ENCODE data around the gene ROBO2. TPM values are rescaled to one million over a fixed set of nuclear protein-coding genes. Genes with fewer than 3 reads are reported as not detected.
"Not testable (repeated sequence)": the region's sequence is repeated elsewhere in the genome, so short reads cannot be mapped to it uniquely, and the experiment has no call there.

ROBO2 gene
- total RNA-seq, 3 donors from 2014 or later: not detected

GRCh38 chr3:77404871-77405270 is 365.0 kb downstream of the ROBO2 start:
- no peaks in the 10 kb centered on the region for H3K36me3 Mint-ChIP-seq (ENCODE audit: insufficient read depth)
- H3K4me3 Mint-ChIP-seq: no peak overlapping the region

GRCh38 chr3:77407441-77407840 is 367.5 kb downstream of the ROBO2 start:
- DNase-seq: no peak
- Mint-ChIP-seq H3K4me1 (ENCODE audit: low read depth) (no peaks in the 10 kb centered on the region), H3K27me3 (ENCODE audit: low read depth) (no peaks in the 10 kb centered on the region), H3K9me3 (peaks cover 11% of the 10 kb centered on the region), H3K36me3 (ENCODE audit: insufficient read depth) (no peaks in the 10 kb centered on the region), H3K4me3 (no peak overlapping the region)
- no peak for ATAC-seq

More at GRCh38 chr3:77404871-77405270, 365.0 kb downstream of the ROBO2 start:
- no peak for DNase-seq
- Mint-ChIP-seq H3K9me3 (peaks cover 15% of the 10 kb centered on the region), H3K4me1 (ENCODE audit: low read depth) (no peaks in the 10 kb centered on the region), H3K27me3 (ENCODE audit: low read depth) (no peaks in the 10 kb centered on the region)
- no peak for ATAC-seq

GRCh38 chr3:77410334-77410733 is 370.4 kb downstream of the ROBO2 start:
- H3K9me3 Mint-ChIP-seq: peaks cover 28% of the 10 kb centered on the region
- H3K27me3 Mint-ChIP-seq (ENCODE audit: low read depth); H3K36me3 Mint-ChIP-seq (ENCODE audit: insufficient read depth); DNase-seq; H3K4me3 Mint-ChIP-seq; ATAC-seq; H3K4me1 Mint-ChIP-seq (ENCODE audit: low read depth): not testable (repeated sequence)

DNA sequence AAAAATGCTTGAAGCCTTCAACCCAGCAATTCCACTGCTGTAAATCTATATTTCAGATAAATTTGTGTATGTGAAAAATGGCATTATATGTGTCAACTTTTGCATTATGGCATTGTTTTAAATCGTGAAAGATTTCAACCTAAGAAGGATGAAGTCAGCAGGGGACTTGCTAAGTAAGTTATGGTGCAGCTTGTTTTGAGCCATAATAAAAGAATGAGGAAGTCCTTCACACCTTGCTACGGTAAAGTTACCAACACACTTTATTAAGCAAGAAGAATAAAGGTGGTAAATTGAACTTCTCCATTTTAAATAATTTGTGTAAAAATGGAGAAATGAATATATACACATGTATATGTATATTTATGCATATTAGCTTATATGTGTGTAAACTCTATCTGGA is 371.4 kb downstream of the ROBO2 start:
- Mint-ChIP-seq H3K4me3 (no peak overlapping the region), H3K27me3 (ENCODE audit: low read depth) (no peaks in the 10 kb centered on the region), H3K4me1 (ENCODE audit: low read depth) (no peaks in the 10 kb centered on the region), H3K9me3 (peaks cover 24% of the 10 kb centered on the region), H3K36me3 (ENCODE audit: insufficient read depth) (no peaks in the 10 kb centered on the region)
- no peak for DNase-seq
- no peak for ATAC-seq

GRCh38 chr3:77412021-77412438 is 372.1 kb downstream of the ROBO2 start:
- no peak for ATAC-seq
- Mint-ChIP-seq H3K4me1 (ENCODE audit: low read depth) (no peaks in the 10 kb centered on the region), H3K4me3 (no peak overlapping the region), H3K27me3 (ENCODE audit: low read depth) (no peaks in the 10 kb centered on the region), H3K36me3 (ENCODE audit: insufficient read depth) (no peaks in the 10 kb centered on the region), H3K9me3 (peaks cover 24% of the 10 kb centered on the region)
- no peak for DNase-seq

DNA sequence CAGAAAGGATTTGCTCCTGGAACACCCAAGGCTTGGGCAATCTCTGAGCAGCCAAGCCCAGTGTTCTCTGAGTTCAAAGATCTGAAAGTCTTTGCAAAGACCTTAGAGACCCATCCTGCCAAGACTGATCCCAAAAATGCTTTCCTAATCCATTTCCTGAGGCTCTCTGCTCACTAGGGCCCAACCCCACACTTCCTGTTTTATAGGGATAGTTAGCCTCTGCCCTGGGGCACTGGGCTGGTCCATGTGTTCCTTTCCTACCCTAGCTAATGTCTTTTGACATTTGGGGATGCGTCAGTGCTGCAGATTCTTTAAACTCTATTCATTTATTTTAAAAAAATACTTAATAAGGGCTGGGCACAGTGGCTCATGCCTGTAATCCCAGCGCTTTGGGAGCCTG is 372.7 kb downstream of the ROBO2 start:
- Mint-ChIP-seq H3K27me3 (ENCODE audit: low read depth) (no peaks in the 10 kb centered on the region), H3K36me3 (ENCODE audit: insufficient read depth) (no peaks in the 10 kb centered on the region), H3K4me1 (ENCODE audit: low read depth) (no peaks in the 10 kb centered on the region), H3K9me3 (peaks cover 24% of the 10 kb centered on the region), H3K4me3 (no peak overlapping the region)
- DNase-seq: no peak
- no peak for ATAC-seq

DNA sequence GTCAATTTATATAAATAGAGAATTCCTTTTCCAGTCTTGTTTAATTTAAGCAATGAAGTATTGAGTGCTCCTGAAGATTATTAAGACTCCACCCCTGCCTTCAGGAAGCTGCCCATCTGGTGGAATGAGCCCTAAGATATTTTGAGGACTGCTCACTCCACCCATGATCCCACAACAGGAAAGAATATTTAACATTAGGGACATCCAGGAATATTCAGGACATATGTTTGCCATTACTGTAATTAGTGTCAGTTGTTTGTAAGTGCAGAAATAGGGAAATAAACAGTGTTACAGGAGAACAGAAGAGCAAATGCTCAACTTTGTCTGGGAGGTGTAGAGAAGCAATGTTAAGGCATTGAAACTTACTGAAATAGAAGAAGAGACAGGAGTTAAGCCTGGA is 375.0 kb downstream of the ROBO2 start:
- H3K4me1 Mint-ChIP-seq (ENCODE audit: low read depth): no peaks in the 10 kb centered on the region
- H3K9me3 Mint-ChIP-seq: peaks cover 28% of the 10 kb centered on the region

DNA sequence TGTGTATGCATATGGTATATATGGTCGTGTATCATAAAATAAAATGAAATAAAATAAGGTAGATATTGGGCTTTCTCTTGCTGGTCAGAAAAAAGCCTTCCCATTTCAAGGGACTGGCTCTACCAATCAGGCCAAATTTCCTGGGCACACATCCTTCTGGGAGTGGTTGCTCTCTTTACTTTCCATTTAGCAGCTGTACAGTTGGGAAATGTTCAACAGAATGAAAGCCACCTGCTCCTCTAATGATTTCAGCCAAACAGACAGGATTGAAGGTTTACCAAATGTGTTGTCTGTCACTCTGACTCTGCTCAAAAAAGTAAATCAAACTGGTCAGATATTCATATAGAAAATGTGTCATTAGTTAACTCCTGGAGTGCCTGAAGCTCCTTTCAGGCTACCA is 380.4 kb downstream of the ROBO2 start:
- no peak overlapping the region for H3K4me3 Mint-ChIP-seq
- H3K9me3 Mint-ChIP-seq: peaks cover 9% of the 10 kb centered on the region
- H3K36me3 Mint-ChIP-seq (ENCODE audit: insufficient read depth): no peaks in the 10 kb centered on the region
- no peak for DNase-seq
- ATAC-seq: no peak
- no peaks in the 10 kb centered on the region for H3K27me3 Mint-ChIP-seq (ENCODE audit: low read depth)
- no peaks in the 10 kb centered on the region for H3K4me1 Mint-ChIP-seq (ENCODE audit: low read depth)

More for the DNA sequence above, 375.0 kb downstream of the ROBO2 start:
- Mint-ChIP-seq H3K27me3 (ENCODE audit: low read depth) (no peaks in the 10 kb centered on the region), H3K4me3 (no peak overlapping the region), H3K36me3 (ENCODE audit: insufficient read depth) (no peaks in the 10 kb centered on the region)
- ATAC-seq (no peak), DNase-seq (no peak)

DNA sequence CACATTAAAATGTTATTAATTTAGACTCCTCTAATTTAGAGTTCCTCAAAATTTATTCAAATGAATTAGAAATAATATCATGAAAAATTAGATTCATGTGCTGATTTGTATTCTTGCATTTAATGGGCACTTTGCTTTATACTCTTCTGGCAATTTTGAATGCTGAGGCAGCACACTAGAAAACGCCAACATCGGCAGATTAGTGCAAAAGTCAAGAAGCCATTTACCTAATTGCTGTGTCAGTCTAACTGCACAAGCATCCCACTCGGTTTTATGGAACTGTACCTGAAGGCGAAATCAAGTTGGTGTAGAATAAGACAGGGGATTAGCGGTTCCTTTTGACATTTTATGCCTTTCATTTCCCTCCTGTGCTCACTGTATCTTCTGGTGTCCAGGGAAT is 382.0 kb downstream of the ROBO2 start:
- DNase-seq (no peak), ATAC-seq (no peak)
- Mint-ChIP-seq H3K36me3 (ENCODE audit: insufficient read depth) (no peaks in the 10 kb centered on the region), H3K4me1 (ENCODE audit: low read depth) (no peaks in the 10 kb centered on the region), H3K9me3 (peaks cover 18% of the 10 kb centered on the region), H3K27me3 (ENCODE audit: low read depth) (no peaks in the 10 kb centered on the region), H3K4me3 (no peak overlapping the region)

- Mint-ChIP-seq H3K36me3 (ENCODE audit: insufficient read depth) (no peaks in the 10 kb centered on the region), H3K4me1 (ENCODE audit: low read depth) (no peaks in the 10 kb centered on the region), H3K27me3 (ENCODE audit: low read depth) (no peaks in the 10 kb centered on the region), H3K9me3 (peaks cover 14% of the 10 kb centered on the region), H3K4me3 (no peak overlapping the region)
- no peak for ATAC-seq
- no peak for DNase-seq
Measured at GRCh38 chr3:77426531-77426930, 386.6 kb downstream of the ROBO2 start.

- no peaks in the 10 kb centered on the region for H3K4me1 Mint-ChIP-seq (ENCODE audit: low read depth)
- no peak overlapping the region for H3K4me3 Mint-ChIP-seq
- H3K36me3 Mint-ChIP-seq (ENCODE audit: insufficient read depth): no peaks in the 10 kb centered on the region
- ATAC-seq (no peak), DNase-seq (no peak)
- H3K9me3 Mint-ChIP-seq: peaks cover 14% of the 10 kb centered on the region
- no peaks in the 10 kb centered on the region for H3K27me3 Mint-ChIP-seq (ENCODE audit: low read depth)
Measured at GRCh38 chr3:77427528-77427927, 387.6 kb downstream of the ROBO2 start.

GRCh38 chr3:77436908-77437307 is 397.0 kb downstream of the ROBO2 start:
- no peaks in the 10 kb centered on the region for H3K36me3 Mint-ChIP-seq (ENCODE audit: insufficient read depth)
- no peak for ATAC-seq
- no peaks in the 10 kb centered on the region for H3K4me1 Mint-ChIP-seq (ENCODE audit: low read depth)
- H3K9me3 Mint-ChIP-seq: peaks cover 18% of the 10 kb centered on the region
- H3K4me3 Mint-ChIP-seq: no peak overlapping the region
- no peaks in the 10 kb centered on the region for H3K27me3 Mint-ChIP-seq (ENCODE audit: low read depth)
- DNase-seq: no peak

- H3K4me1 Mint-ChIP-seq (ENCODE audit: low read depth): no peaks in the 10 kb centered on the region
- ATAC-seq: no peak
- no peak for DNase-seq
- H3K36me3 Mint-ChIP-seq (ENCODE audit: insufficient read depth): no peaks in the 10 kb centered on the region
- peaks cover 11% of the 10 kb centered on the region for H3K9me3 Mint-ChIP-seq
- no peaks in the 10 kb centered on the region for H3K27me3 Mint-ChIP-seq (ENCODE audit: low read depth)
- no peak overlapping the region for H3K4me3 Mint-ChIP-seq
Measured at GRCh38 chr3:77446084-77446483, 406.2 kb downstream of the ROBO2 start.

DNA sequence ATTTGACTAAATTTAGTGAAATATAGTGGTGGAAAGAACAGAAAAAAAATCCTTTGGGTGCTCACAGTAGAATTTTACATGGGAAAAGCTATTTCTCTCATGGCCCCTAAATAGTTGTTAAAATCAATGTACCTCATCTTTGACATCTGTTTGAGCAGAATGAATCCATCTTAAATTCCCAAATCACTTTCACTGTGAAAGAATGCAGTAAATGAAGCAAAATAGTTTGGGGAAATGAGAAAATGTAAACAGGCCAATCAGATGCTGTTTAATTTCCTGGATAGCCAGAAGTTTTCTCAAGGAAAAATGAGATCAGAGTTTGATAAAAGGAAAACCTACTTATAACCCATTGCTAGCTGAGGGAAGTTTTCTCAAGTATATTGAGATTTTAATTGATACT is 406.9 kb downstream of the ROBO2 start:
- no peak overlapping the region for H3K4me3 Mint-ChIP-seq
- no peak for ATAC-seq
- DNase-seq: no peak
- H3K27me3 Mint-ChIP-seq (ENCODE audit: low read depth): no peaks in the 10 kb centered on the region
- H3K36me3 Mint-ChIP-seq (ENCODE audit: insufficient read depth): no peaks in the 10 kb centered on the region
- no peaks in the 10 kb centered on the region for H3K4me1 Mint-ChIP-seq (ENCODE audit: low read depth)
- H3K9me3 Mint-ChIP-seq: peaks cover 11% of the 10 kb centered on the region

DNA sequence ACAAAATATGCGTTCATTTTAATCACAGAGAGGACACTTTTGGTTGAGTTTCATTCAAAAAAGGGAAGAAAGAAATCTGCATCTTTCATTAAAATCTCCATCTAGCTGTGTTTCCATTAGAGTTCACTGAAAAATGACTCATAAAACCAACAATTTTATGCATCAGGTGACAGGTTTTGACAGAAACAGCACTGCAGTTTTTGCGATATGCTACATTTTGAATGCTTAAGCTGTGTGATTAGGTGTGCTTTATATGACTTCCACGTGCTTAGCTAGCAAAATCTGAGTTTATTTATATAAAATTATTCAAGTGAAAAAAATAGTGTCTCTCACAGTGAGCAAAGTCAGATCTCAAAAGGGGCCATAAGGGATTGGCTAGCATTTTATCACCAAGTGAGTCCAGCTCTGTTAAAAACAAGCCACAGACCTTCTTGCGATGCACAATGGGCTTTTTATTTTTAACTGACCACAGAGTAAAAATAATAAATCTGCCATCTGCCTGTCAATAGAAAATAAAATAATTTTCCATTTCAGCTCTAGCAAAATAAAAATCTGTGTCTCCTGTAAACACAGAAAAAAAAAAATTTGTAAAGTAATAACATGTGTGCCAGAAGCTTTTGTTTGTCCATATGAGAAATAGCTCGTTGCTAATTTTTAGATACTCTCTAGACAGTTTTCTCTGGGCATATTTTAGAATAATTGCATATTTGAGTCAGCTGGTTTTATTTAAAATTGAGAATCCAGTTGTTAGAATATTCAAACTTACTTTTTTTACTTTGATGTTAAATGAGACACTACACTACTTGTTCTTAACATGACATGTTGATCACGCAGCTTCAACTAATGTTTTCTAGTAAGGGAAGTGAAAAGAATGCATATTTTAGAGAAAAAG is 409.8 kb downstream of the ROBO2 start:
- H3K27me3 Mint-ChIP-seq (ENCODE audit: low read depth): no peaks in the 10 kb centered on the region
- H3K4me3 Mint-ChIP-seq: no peak overlapping the region
- DNase-seq (no peak), ATAC-seq (no peak)
- peaks cover 13% of the 10 kb centered on the region for H3K9me3 Mint-ChIP-seq
- no peaks in the 10 kb centered on the region for H3K4me1 Mint-ChIP-seq (ENCODE audit: low read depth)
- H3K36me3 Mint-ChIP-seq (ENCODE audit: insufficient read depth): no peaks in the 10 kb centered on the region

Data from activated T-cell treated with anti-CD3 and anti-CD28 coated beads, Interleukin-2, amount 50 U/mL, for 4 hours (primary cell).